ENCODE data around the gene CCNE1.
"Not testable (repeated sequence)": the region's sequence is repeated elsewhere in the genome, so short reads cannot be mapped to it uniquely, and the experiment has no call there.

CCNE1 gene

DNA sequence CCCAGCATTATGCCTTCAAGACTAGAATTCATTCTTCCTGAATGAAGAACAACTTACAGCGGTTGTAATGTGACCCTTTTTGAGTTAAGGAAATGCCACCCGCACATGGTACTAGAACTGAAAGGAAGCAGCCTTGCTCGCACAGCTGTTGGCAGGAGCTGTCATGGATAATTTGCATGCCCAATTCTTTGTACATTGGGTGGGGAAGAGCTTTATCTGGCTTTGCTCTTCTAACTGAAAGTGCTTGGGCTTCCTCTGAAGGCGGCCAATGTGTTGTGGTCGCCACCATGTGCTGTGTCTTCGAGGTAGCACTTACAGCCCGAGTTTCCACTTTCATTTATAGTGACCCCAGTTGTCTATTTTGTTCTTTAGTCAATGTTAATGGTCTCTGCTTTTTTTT lies 3.4 kb downstream of the CCNE1 start:
- DNase-seq (ENCODE audit: low read depth): no peak

DNA sequence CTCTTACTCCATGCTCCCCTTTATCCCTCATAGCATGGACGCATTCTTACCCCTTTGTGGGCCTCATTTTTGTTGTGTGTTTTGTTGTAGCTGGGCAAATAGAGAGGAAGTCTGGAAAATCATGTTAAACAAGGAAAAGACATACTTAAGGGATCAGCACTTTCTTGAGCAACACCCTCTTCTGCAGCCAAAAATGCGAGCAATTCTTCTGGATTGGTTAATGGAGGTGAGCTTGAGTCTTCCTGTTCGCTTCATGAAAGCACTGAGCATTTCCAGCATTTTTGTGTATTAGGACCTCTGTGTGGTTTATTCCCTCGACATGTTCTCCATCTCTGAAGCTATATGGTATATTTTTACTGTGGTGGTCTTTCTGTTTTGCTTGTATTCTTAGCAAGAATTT lies 5.5 kb downstream of the CCNE1 start:
- DNase-seq (ENCODE audit: low read depth): no peak

DNA sequence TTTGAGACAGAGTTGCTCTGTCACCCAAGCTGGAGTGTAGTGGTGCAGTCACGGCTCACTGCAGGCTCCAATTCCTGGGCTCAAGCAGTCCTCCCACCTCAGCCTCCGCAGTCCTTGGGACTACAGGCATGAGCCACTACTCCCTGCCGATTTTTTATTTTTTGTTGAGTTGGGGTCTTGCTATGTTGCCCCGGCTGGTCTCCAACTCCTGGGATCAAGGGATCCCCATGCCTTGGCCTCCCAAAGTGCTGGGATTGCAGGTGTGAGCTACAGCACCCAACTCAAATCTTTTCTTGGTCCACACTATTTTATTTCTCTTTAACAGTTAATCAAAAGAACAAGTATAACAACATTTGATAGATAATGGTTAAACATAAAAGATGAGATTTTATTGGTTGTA lies 7.5 kb downstream of the CCNE1 start:
- no peak for DNase-seq (ENCODE audit: low read depth)

DNA sequence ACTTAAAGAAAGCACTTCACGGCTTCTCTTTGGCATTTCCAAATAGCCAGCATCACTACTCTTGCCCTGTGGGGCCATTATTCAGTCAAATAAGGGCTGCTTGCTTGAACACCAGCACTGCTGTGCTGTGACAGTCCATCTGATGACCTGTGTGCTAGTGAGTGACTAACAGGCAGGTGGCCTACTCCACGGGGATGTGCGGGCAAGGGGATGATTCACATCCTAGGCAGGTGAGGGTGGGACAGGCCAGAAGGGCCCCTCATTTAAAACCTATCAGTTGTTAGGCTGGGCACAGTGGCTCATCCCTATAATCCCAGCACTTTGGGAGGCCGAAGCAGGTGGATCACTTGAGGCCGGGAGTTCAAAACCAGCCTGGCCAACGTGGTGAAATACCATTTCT lies 8.2 kb downstream of the CCNE1 start:
- no peak for DNase-seq (ENCODE audit: low read depth)

DNA sequence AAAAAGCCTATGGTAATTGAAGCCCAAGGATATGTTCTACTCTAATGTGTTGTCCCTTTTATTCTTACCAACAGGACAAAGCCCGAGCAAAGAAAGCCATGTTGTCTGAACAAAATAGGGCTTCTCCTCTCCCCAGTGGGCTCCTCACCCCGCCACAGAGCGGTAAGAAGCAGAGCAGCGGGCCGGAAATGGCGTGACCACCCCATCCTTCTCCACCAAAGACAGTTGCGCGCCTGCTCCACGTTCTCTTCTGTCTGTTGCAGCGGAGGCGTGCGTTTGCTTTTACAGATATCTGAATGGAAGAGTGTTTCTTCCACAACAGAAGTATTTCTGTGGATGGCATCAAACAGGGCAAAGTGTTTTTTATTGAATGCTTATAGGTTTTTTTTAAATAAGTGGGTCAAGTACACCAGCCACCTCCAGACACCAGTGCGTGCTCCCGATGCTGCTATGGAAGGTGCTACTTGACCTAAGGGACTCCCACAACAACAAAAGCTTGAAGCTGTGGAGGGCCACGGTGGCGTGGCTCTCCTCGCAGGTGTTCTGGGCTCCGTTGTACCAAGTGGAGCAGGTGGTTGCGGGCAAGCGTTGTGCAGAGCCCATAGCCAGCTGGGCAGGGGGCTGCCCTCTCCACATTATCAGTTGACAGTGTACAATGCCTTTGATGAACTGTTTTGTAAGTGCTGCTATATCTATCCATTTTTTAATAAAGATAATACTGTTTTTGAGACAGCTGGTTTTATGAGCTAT lies 12.0 kb downstream of the CCNE1 start:
- no peak for DNase-seq (ENCODE audit: low read depth)

DNA sequence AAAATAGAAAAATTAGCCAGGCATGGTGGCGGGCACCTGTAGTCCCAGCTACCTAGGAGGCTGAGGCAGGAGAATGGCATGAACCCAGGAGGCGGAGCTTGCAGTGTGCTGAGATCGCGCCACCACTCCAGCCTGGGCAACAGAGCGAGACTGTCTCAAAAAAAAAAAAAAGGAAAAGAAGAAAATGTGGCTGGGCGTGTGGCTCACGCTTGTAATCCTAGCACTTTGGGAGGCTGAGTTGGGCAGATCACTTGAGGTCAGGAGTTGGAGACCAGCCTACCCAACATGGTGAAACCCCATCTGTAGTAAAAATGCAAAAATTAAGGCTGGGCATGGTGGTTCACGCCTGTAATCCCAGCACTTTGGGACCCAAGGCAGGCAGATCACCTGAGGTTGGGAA lies 13.5 kb downstream of the CCNE1 start:
- DNase-seq (ENCODE audit: low read depth): not testable (repeated sequence)

DNA sequence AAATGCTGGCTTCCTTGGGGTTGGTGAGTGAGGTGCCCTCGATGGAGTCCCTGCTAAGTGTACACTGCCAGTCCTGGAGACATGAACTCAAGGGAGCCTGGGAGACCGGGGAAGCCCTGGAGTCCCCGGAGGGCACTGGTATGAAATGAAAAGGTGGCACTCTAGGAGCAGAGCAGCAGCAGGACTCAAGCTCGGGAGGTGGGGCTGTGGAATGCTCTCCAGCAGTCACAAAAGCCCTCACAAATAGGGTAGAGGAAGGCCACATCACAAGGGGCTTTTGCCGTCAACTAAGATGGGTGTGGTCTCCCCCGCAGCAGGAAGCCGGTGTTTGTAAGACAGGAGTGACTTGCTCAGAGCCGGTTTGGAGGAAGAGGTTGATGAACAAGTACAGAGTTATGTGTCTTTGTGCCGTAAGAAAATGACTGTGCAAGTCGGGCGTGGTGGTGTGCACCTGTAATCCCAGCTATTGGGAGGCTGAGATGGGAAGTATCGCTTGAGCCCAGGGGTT lies 19.3 kb downstream of the CCNE1 start:
- DNase-seq (ENCODE audit: low read depth): peak; percentile 36

DNA sequence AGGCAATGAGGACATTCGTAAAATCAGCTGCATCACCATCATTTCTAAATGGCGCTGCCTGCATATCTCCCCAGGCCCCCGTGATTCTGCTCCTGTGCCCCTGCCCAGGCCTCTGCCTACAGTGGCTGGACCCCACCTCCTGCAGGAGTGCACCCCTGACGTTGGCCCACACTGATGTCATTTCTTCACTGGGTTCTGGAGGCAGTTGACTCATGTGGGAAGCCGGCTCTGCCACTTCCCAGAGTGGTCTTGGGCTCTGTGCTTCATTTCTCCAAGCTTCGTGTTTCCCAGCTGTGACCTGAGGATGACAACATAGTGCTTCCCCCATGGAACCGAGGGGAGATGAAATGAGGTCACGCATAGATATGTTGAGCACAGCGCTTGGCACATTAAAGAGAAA lies 19.9 kb downstream of the CCNE1 start:
- no peak for DNase-seq (ENCODE audit: low read depth)

DNA sequence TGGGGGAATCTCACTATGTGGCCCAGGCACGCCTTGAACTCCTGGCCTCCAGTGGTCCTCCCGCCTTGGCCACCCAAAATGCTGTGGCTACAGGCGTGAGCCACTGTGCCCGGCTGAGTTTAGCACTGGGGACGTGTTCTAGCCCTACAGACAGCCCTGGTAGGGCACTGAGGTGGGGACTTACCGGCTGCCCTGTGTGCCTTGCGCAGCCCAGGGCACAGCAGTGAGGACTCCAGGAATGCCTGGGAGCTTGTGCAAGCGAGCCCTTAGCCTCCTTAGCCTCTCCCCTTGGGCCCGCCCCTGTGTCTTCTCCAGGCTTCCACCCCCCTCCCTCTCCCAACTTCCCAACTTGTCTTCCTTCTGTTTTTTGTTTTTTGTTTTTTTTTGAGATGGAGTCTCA lies 21.0 kb downstream of the CCNE1 start:
- DNase-seq (ENCODE audit: low read depth): no peak

DNA sequence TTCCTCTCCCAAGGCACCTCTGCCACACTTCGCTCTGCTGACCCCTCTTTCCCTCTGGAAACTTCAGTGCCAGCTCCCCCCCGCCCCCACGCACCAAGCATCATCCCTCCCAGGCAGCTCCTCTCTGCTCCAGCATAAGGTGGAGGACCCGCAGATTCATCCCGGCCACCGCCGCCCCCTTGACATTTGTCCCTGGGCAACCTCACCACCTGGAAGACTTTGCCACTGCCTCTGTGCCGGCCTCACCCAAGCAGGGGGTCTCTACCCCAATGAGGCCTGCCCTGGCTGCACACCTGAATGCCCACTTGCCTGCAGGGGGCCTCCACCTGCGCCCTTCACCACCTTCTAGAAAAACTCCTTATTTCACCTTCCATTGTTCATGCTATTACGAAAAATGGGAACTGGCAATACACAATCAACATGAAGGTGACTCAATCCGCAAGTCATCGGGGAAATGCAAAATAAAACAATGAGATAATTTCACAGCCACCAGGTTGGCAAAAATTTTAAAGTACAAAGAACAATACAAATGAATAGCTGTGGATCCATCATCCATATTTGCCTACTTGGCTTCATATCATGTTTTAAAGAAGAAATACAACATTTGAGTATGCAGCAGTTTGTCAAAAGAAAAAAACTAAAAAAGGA lies 21.9 kb downstream of the CCNE1 start:
- no peak for DNase-seq (ENCODE audit: low read depth)

DNA sequence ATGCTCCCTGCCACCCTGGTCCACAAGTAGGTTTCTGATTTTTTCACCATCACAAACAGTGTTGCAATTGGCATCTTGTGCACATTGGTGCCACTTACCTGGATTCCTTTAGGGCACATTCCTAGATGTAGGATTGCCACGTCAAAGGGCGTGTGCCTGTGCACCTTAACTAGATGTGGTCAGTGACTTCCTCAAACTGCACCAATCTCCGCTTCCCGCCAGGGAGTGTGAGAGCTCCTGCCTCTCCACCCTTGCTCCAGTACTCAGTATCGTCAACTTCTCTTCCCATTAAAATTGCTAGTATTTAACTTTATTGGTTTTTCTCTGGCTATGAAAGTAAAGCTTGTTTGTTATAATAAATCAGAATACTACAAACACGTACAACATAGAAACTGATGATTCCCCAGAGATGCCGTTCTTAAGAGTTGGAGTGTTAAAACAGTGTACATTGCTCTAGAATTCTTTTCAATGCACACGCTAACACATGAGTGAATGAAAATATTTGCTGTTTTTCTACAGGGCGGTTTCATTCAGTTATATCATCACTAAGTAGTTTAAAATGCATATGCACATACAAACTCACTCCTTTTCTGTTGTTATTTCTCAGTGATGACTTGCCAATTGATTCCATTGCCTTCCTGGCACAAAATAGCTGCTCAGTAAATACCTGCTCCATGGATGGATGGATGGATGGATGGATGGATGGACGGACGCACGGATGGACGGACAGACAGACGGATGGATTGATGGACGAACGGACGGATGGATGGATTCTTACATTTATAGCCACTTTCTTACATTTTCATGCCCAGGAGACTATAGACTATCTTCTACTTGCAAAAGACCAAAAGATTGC lies 23.4 kb downstream of the CCNE1 start:
- DNase-seq (ENCODE audit: low read depth): no peak

DNA sequence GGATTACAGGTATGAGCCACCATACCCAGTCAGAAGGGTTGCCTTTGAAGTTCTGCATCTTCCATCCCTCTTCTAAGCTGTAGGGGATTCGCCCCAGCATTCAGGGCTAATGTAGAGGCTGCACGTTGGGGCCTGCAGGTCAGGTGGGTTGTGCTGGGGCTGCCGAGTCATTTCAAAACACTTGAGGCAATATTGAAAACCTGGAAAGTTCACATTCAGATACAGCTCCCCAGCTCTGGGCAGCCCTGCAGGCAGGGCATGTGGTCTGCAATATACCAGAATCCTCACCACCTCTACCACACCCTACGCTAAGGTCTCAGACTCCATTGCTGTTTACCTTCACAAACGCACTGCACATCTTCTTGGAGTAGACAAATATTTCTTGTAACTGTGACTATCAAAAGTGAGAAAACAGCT lies 24.6 kb downstream of the CCNE1 start:
- DNase-seq (ENCODE audit: low read depth): no peak

DNA sequence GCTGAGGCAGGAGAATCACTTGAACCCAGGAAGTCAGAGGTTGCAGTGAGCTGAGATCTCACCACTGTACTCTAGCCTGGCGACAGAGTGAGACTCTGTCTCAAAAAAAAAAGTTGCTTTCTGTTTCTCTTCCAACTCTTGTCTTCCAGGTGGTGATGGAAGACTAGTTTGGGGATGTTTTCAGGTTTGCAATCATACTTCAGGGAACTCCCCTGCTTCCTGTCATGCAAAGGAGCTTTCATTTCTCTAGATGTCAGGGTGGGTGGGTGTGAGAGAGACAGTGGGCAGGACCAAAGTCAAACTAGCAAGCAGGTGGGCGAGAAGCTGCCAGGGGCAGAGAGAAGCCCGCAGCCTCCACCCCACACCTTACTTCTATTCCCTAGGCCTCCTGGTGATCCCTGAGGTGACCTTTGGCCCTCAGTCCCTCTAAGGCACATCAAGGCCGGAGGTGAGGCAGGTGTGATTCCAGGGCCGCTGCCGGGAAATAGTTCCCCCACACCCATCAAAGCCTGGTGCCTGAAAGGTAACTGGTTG lies 25.7 kb downstream of the CCNE1 start:
- no peak for DNase-seq (ENCODE audit: low read depth)

DNA sequence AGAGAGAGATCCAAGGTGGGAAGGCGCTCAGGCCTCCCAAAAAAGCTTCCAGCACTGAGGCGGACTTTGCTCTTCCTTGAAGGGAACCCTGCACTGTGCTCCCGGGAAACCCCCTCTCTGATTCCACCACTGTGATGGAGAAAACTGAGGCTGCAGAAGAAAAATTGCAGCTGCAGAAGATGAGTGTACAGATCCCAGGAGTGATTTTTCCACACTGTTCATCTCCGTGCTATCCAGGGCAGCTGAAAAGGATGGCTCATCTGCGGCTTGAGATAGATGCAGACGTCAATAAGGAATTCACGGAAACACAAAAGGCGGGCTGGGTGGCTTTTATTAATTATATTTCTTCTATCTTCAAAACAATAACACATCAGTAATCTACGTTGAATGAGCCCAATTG lies 26.2 kb downstream of the CCNE1 start:
- no peak for DNase-seq (ENCODE audit: low read depth)

DNA sequence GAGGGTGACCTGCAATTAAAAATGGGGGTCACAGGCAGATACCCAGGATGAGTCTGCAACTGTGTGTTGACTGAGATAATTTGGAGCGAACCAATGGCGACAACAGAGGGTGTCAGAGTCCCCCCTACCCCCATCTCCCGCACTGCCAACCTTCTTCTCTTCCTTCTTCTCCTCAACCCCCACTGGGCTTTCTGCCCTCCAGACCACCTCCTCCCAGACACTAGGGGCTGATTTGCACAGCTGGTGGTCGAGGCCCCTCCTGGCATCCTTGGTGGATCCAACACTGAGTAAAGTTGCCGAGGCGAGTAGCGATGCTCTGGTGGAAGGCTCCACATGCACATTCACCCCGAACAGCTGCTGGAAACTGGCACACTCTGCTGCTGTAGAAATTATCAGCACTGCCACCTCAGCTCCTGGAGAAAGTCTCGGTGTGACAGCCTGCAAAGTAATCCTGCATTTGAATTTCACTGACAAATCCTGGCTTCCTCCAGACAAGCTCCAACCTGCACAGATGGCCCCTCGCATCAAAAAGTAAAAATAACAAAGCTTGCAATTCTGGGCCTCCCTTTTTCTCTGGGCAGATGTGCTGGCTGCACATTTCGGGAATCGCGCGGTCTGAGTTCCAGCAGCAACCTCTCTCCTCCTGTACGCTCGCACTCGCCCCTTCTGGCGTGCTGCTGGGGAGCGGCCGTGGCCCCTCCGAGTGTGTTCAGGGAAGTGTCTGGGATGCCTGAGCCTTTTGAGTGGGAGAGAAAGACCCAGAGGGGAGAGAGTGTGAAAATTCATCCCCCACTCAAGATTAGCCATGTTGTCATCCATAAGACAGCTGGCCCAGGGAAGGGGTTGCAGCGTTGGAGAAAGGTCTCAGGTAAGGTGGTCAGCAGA lies 28.5 kb downstream of the CCNE1 start:
- DNase-seq (ENCODE audit: low read depth): no peak

DNA sequence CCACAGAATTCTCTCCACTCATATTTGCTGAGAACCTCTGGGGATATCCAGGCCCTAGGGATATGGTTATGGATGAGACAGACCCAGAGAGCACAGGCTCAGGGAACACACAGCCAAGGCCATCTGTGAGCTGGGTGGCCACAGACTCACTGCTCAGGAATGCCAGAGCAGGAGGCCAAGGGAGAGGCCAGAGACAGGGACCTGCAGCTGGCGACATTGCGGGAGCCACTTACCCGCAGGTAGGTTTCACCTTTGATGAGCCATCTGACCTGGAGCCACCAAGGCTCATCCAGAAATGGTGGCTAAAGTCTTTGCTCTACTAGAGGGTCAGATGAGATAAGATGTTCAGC lies 29.4 kb downstream of the CCNE1 start:
- DNase-seq (ENCODE audit: low read depth): no peak

DNA sequence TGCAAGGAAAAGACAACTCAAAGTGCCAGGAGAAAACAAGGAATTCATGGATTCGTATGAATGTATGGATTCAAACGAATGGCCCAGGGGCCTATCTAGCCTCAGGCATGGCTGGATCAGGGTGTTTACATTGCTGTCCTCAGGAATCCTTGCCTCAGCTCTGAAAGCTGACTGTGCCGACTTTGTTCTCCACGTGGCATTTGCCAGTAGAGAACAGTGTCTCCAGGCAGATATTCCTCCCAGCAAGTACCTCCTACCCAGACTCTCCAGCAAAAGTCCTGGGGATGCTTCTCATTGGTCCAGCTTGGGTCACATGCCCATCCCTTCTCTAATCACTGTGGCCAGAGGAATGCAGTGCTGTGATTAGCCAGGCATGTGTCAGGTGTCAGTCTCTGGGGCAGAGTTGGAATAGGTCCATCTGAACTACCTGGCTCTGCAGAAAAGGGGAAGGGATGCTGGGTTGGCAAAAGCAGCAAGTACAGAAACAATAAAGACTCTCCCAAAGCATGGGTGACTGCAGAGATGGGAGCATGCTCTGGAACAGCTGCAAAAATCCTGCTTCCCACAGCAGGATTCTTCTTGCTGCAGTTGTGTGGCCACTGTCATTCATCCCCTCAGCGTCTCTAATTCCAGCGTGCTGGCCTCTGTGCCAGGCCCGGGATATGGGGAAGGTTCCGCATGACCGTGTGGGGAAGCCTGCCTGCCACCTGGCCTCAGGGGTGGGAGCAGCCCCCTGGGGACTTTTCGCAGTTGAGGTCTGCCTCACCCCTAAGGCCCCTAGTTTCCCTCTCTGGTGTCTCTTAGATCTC lies 30.0 kb downstream of the CCNE1 start:
- DNase-seq (ENCODE audit: low read depth): no peak

DNA sequence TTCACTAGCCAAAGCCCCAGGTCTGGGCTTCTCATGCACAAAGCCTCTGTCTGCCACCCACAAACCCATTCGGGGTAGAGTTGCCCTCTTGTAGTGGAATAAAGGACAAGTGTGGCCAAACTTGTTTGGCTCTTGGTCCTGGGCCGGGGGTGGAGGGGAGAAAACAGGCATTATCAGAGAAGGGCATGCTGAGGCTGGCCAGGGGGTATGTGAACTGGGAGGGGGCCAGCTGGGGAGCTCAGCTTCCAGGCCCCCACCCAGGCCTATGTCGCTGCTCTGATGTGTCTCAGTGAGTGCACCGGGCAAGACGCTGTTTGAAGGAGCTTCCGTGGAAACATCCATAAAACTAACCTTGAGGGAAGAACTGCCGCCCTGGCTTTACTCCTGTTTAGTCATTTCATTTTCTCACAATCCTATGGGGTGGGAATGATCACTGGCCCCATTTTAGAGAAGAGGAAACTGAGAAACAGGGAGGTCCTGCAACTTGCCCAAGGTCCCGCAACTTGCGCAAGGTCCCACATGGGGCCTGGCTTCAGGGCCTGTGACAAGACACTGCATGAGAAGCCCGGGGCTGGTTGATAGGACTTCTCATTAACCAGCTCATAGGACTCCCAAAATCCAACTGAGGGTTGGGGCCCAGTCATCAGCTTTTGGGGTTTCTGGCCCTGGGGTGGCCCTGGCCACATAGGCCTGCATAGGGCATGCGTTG lies 30.8 kb downstream of the CCNE1 start:
- DNase-seq (ENCODE audit: low read depth): no peak

DNA sequence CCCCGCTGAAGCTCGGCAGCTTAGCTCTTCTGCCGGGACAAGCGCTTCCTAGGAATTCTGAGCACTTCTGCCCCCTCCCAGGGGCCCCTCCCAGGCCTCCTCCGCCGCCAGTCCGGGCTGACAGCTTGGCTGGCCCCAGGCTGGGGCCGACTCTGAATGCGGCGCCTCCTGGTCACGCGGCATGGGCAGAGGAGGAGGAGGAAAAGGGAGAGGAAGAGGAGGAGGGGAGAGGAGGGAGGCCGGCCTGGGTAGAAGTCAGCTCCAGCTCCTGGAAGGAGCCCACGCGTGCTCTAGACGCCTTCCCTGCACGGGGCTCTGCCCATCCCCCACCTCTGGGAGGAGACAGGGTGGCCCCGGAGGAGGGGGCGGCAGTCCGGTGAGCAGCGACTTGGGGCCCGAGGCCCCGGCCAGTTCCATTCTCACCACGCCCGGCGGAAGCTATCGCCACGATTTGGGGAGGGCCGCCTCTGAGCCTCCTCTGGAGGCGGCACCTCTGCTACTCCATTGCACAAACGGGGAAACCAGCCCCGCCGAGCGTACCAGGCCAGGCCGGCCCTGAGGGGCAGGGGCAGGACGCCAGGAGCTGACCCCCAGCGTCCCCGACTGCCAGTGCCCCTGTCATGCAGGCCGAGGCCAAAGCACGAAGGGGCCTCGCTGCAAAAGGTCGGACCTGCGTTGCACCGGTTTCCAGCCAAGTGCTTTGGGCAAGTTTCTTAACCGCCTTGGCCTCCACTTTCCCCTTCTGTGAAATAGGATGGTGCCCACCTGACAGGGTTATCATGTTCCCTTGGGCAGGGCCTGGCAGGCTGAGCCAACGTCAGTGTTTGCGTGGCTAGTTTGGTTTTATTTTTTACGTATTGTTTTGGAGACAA lies 31.6 kb downstream of the CCNE1 start:
- no peak for DNase-seq (ENCODE audit: low read depth)
